DMS114 treated with DMSO at 0.1 percent for 48 hours (cell line): ENCODE data around the gene ABCC4.
A peak's percentile ranks its signal among the peaks of the same experiment; 100 is the strongest.
"Not testable (repeated sequence)": the region's sequence is repeated elsewhere in the genome, so short reads cannot be mapped to it uniquely, and the experiment has no call there.

ENCODE experiments used
- DNase-seq: peaks from one replicate; lab custom pipeline; 2025; ENCODE audit not compliant: unreplicated experiment; lab: John Stamatoyannopoulos, UW

The ABCC4 gene

GRCh38 chr13:95200386-95200957, 100.8 kb downstream of the ABCC4 start:
- DNase-seq = not testable (repeated sequence)

- DNase-seq = no peak
Measured at GRCh38 chr13:95199896-95200295, 101.4 kb downstream of the ABCC4 start.

- DNase-seq = not testable (repeated sequence)
Measured at GRCh38 chr13:95198606-95199005, 102.6 kb downstream of the ABCC4 start.

- DNase-seq = no peak
Measured at GRCh38 chr13:95197548-95197947, 103.7 kb downstream of the ABCC4 start.

GRCh38 chr13:95195146-95195545, 106.1 kb downstream of the ABCC4 start:
- no peak for DNase-seq

GRCh38 chr13:95193509-95194230, 107.6 kb downstream of the ABCC4 start:
- DNase-seq = no peak

GRCh38 chr13:95192998-95193397, 108.3 kb downstream of the ABCC4 start:
- DNase-seq = no peak

- DNase-seq = not testable (repeated sequence)
Measured at GRCh38 chr13:95192564-95192945, 108.7 kb downstream of the ABCC4 start.

- DNase-seq = peak; percentile 30
Measured at GRCh38 chr13:95191821-95192563, 109.3 kb downstream of the ABCC4 start.

- DNase-seq = no peak
Measured at GRCh38 chr13:95188128-95188527, 113.1 kb downstream of the ABCC4 start.

GRCh38 chr13:95185851-95186250, 115.4 kb downstream of the ABCC4 start:
- DNase-seq = no peak

GRCh38 chr13:95185311-95185710, 115.9 kb downstream of the ABCC4 start:
- DNase-seq = no peak

GRCh38 chr13:95184317-95184716, 116.9 kb downstream of the ABCC4 start:
- DNase-seq = no peak

GRCh38 chr13:95182570-95183265, 118.5 kb downstream of the ABCC4 start:
- no peak for DNase-seq

GRCh38 chr13:95181586-95181985, 119.7 kb downstream of the ABCC4 start:
- no peak for DNase-seq

- no peak for DNase-seq
Measured at GRCh38 chr13:95180513-95181245, 120.6 kb downstream of the ABCC4 start.

GRCh38 chr13:95176611-95177259, 124.5 kb downstream of the ABCC4 start:
- DNase-seq = no peak

GRCh38 chr13:95174517-95174916, 126.7 kb downstream of the ABCC4 start:
- no peak for DNase-seq

GRCh38 chr13:95168191-95168590, 133.1 kb downstream of the ABCC4 start:
- DNase-seq = no peak

- not testable (repeated sequence) for DNase-seq
Measured at GRCh38 chr13:95167003-95167402, 134.2 kb downstream of the ABCC4 start.
